Hepatocyte (in vitro differentiated cells): ENCODE results near the gene THSD4. TPM values are rescaled to one million over a fixed set of nuclear protein-coding genes. Genes with fewer than 3 reads are reported as not detected.
A peak's percentile ranks its signal among the peaks of the same experiment; 100 is the strongest.

ENCODE experiments used
- DNase-seq: peaks from one replicate; pipeline ENCODE4 v3.0.0-alpha.2; 2016; ENCODE audit warnings: low spot score
- H2AFZ ChIP-seq: fragments of 200-600 bp; sonication (generic); 2 replicates; pipeline ENCODE4 v1.6.0; 2016; ENCODE audit warnings: antibody characterized with exemption, mild to moderate bottlenecking
- H3K27ac ChIP-seq: fragments of 200-600 bp; sonication (generic); 2 replicates; pipeline ENCODE4 v1.5.1; 2016; ENCODE audit warnings: mild to moderate bottlenecking
- H3K27me3 ChIP-seq: fragments of 200-600 bp; sonication (generic); 2 replicates; pipeline ENCODE4 v1.6.1; 2016
- H3K36me3 ChIP-seq: fragments of 200-600 bp; sonication (generic); replicated peaks from 2 replicates; pipeline ENCODE4 v1.5.1; 2016; ENCODE audit warnings: low read depth; ENCODE audit not compliant: insufficient read depth
- H3K4me1 ChIP-seq: fragments of 200-600 bp; sonication (generic); 2 replicates; pipeline ENCODE4 v1.5.1; 2016; ENCODE audit warnings: mild to moderate bottlenecking, moderate library complexity; ENCODE audit not compliant: insufficient read depth
- H3K4me2 ChIP-seq: fragments of 200-600 bp; sonication (generic); 2 replicates; pipeline ENCODE4 v1.6.0; 2016
- H3K4me3 ChIP-seq: fragments of 200-600 bp; sonication (generic); 2 replicates; pipeline ENCODE4 v1.5.1; 2016; ENCODE audit warnings: mild to moderate bottlenecking
- H3K79me2 ChIP-seq: fragments of 200-600 bp; sonication (generic); 2 replicates; pipeline ENCODE4 v1.6.0; 2017; ENCODE audit warnings: mild to moderate bottlenecking
- H3K9me2 ChIP-seq: fragments of 200-600 bp; sonication (generic); replicated peaks from 2 replicates; pipeline ENCODE4 v1.6.0; 2017; ENCODE audit warnings: mild to moderate bottlenecking; ENCODE audit not compliant: insufficient read depth
- H3K9me3 ChIP-seq: fragments of 200-600 bp; sonication (generic); 2 replicates; pipeline ENCODE4 v1.5.1; 2016; ENCODE audit warnings: low read depth, mild to moderate bottlenecking
- H4K20me1 ChIP-seq: fragments of 200-600 bp; sonication (generic); 2 replicates; pipeline ENCODE4 v1.6.0; 2016; ENCODE audit warnings: mild to moderate bottlenecking; ENCODE audit not compliant: insufficient read depth, poor library complexity, severe bottlenecking
- CTCF ChIP-seq: fragments of 200-600 bp; sonication (generic); IDR thresholded peaks from 2 replicates; pipeline ENCODE4 v1.5.1; 2016; ENCODE audit warnings: antibody characterized with exemption, mild to moderate bottlenecking; ENCODE audit not compliant: poor library complexity
- EZH2 ChIP-seq: fragments of 200-600 bp; sonication (generic); IDR thresholded peaks from 2 replicates; pipeline ENCODE4 v1.6.1; 2016; ENCODE audit warnings: antibody characterized with exemption, mild to moderate bottlenecking, borderline replicate concordance
- EZH2phosphoT487 ChIP-seq: fragments of 200-600 bp; sonication (generic); IDR thresholded peaks from one replicate; pipeline ENCODE4 v1.6.1; 2018; ENCODE audit warnings: antibody characterized with exemption, mild to moderate bottlenecking, low read depth, moderate library complexity; ENCODE audit not compliant: unreplicated experiment, severe bottlenecking
- WGBS: methylation state at CpG from one replicate; pipeline ENCODE4 v1.1.6; 2016; ENCODE audit warnings: low lambda C conversion rate; ENCODE audit errors: missing lambda C conversion rate; 5-methylcytosine and 5-hydroxymethylcytosine counted together
- polyA plus RNA-seq: library from polyadenylated mRNA; unstranded; fragments of >200 nt; fragmentation: Nextera tagmentation; extraction: Ambion mirVana; gene quantifications from 2 replicates; pipeline ENCODE4 v1.2.1, GENCODE V29; 2016
- total RNA-seq: library from RNA; depleted of rRNA; stranded (reverse); fragments of >200 nt; gene quantifications from 2 replicates; pipeline ENCODE4 v1.2.3, GENCODE V29; 2014

The THSD4 gene
- total and polyA plus RNA-seq, 2 experiments from 2014 or later, result 4.3 to 7.0 TPM

- no peak for DNase-seq
- Histone ChIP-seq H4K20me1 (no peaks in the 10 kb centered on the region), H3K4me2 (no peak overlapping the region), H3K27me3 (no peaks in the 10 kb centered on the region), H3K79me2 (no peaks in the 10 kb centered on the region), H3K36me3 (no peaks in the 10 kb centered on the region), H3K9me2 (no peaks in the 10 kb centered on the region), H3K4me3 (no peak overlapping the region), H3K9me3 (no peaks in the 10 kb centered on the region), H3K27ac (no peak overlapping the region), H2AFZ (no peak overlapping the region), H3K4me1 (peaks cover 13% of the 10 kb centered on the region)
- 58% methylated on average over 6 of the region's 6 CpGs for WGBS
- TF ChIP-seq EZH2phosphoT487 (no peak), CTCF (no peak), EZH2 (no peak)
These were observed 589.9 kb downstream of the THSD4 start for GRCh38 chr15:71705151-71705550.

GRCh38 chr15:71706461-71707229, 591.4 kb downstream of the THSD4 start:
- no peaks in the 10 kb centered on the region for H3K79me2 ChIP-seq
- 76% methylated on average over 9 of the region's 9 CpGs for WGBS
- H3K36me3 ChIP-seq, result no peaks in the 10 kb centered on the region
- H3K4me1 ChIP-seq, result peaks cover 13% of the 10 kb centered on the region
- no peak for DNase-seq
- H4K20me1 ChIP-seq, result no peaks in the 10 kb centered on the region
- H3K4me3 ChIP-seq, result no peak overlapping the region
- no peaks in the 10 kb centered on the region for H3K9me2 ChIP-seq
- H2AFZ ChIP-seq, result no peak overlapping the region
- H3K27me3 ChIP-seq, result no peaks in the 10 kb centered on the region
- no peak overlapping the region for H3K4me2 ChIP-seq
- no peaks in the 10 kb centered on the region for H3K9me3 ChIP-seq
- no peak overlapping the region for H3K27ac ChIP-seq
- TF ChIP-seq CTCF, result no peak
- no peak for TF ChIP-seq EZH2phosphoT487
- TF ChIP-seq EZH2, result no peak

- Histone ChIP-seq H3K79me2 (no peaks in the 10 kb centered on the region), H3K4me2 (no peak overlapping the region), H3K9me3 (no peaks in the 10 kb centered on the region), H4K20me1 (no peaks in the 10 kb centered on the region), H3K36me3 (no peaks in the 10 kb centered on the region), H3K4me3 (no peak overlapping the region), H3K27ac (peak overlapping the region; percentile 48), H3K4me1 (peaks cover 13% of the 10 kb centered on the region), H3K9me2 (no peaks in the 10 kb centered on the region), H3K27me3 (no peaks in the 10 kb centered on the region), H2AFZ (no peak overlapping the region)
- no peak for DNase-seq
- WGBS, result 45% methylated on average over 5 of the region's 5 CpGs
- no peak for TF ChIP-seq EZH2
- no peak for TF ChIP-seq EZH2phosphoT487
- TF ChIP-seq CTCF, result no peak
These were observed 592.2 kb downstream of the THSD4 start for GRCh38 chr15:71707230-71708050.
